ENCODE results near the gene ELAC1. TPM values are rescaled to one million over a fixed set of nuclear protein-coding genes. Genes with fewer than 3 reads are reported as not detected.

Gene ELAC1
- total and polyA plus RNA-seq, 9 donors: 2.5 to 14.3 (median 6.4) TPM

DNA sequence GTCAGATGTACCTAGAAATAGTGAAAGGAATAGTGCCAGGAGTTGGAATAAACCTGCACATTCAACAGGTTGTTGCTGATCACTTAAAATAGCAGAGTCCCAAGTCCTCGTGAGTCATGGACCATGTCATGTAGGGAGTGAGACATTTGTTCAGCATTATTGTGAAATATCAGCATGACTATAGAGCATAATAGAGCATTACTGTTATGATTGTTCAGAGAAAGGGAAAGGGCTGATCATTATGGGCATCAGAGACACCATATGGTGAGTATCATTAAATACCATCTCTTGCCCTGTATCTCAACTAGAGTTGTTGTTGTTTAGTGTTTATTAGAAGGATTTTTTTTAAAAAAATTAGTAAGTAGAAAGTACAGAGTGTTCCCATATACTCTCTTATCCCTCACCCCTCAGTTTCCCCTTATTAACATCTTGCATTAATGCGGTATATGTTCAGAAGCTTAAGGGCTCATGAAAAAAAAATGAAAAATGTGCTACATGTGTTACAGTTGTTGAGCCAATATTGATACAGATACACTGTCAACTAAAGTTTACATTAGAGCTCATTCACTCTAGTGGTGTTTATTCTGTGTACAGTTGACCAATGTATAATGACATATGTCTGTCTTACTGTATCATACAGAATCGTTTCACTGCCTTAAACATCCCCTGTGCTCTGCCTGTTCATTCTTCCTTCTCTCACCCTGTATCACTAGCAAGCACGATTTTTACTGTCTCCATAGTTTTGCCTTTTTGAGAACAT, 5.7 kb downstream of the ELAC1 start:
- intact Hi-C loops (cut with DNase I): no loop called here
- WGBS, 3 donors: 91 to 92% (median 91%) methylated on average over 4 of the region's 4 CpGs
- H3K36me3 ChIP-seq: no peaks in the 10 kb centered on the region
- no peak overlapping the region for H3K4me3 ChIP-seq
- no peaks in the 10 kb centered on the region for H3K9me3 ChIP-seq
- peaks cover 5% of the 10 kb centered on the region for H3K4me1 ChIP-seq (ENCODE audit: insufficient read depth)
- H3K27me3 ChIP-seq: no peaks in the 10 kb centered on the region
- no peak for TF ChIP-seq CTCF (IDR thresholded peaks at IDR 0.05)
- no peak for TF ChIP-seq POLR2A (IDR thresholded peaks at IDR 0.05)
- TF ChIP-seq EP300 (IDR thresholded peaks at IDR 0.05): no peak
- H3K27ac ChIP-seq: no peak overlapping the region
- no peak for DNase-seq

DNA sequence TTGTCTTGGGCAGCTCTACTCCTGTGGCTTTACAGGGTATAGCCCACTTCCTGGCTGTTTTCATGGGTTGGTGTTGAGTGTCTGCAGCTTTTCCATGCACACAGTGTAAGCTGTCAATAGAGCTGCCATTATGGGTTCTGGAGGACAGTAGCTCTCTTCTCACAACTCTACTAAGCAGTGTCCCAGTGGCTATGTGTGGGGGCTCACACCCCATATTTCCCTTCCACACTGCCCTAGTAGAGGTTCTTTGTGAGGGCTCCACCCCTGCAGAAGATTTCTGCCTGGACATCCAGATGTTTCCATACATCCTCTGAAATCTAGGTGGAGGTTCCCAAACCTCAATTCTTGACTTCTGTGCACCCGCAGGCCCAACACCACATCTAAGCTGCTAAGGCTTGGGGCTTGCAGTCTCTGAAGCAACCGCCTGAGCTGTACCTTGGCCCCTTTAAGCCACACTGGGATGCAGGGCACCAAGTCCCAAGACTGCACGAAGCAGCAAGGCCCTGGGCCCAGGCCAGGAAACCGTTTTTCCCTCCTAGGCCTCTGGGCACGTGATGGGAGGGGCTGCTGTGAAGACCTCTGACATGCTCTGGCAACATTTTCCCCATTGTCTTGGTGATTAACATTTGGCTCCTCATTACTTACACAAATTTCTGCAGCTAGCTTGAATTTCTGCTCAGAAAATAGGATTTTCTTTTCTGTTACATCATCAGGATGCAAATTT, 9.4 kb downstream of the ELAC1 start:
- no peak for DNase-seq
- Histone ChIP-seq H3K36me3 (no peaks in the 10 kb centered on the region), H3K4me3 (no peak overlapping the region), H3K4me1 (ENCODE audit: insufficient read depth) (no peaks in the 10 kb centered on the region), H3K27me3 (no peaks in the 10 kb centered on the region), H3K9me3 (no peaks in the 10 kb centered on the region), H3K27ac (no peak overlapping the region)
- 87 to 94% (median 88%) methylated on average over 5 of the region's 5 CpGs for WGBS, 3 donors
- TF ChIP-seq EP300 (IDR thresholded peaks at IDR 0.05) (no peak), CTCF (IDR thresholded peaks at IDR 0.05) (no peak), POLR2A (IDR thresholded peaks at IDR 0.05) (no peak)
- intact Hi-C loops (cut with DNase I): no loop called here

DNA sequence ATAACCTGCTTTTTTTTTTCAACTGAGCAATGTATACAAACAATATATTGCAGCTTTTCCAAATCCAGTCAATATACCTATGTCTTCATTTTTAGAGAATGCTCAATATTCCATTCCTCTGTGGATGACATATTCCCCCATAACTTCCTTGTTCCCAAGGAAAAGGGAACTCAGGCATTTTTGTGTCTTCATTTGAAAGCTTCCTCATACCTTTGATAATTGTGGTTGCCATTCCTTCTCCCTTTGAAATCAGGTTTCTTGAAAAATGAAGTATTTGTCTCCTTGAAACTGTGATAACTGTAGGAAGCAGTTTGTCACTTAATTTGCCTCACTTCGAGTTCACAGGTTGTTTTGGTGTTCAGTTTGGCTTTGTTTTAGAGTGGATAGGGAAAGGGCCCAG, 13.5 kb downstream of the ELAC1 start:
- H3K27ac ChIP-seq: no peak overlapping the region
- H3K4me1 ChIP-seq (ENCODE audit: insufficient read depth): peaks cover 4% of the 10 kb centered on the region
- TF ChIP-seq CTCF (IDR thresholded peaks at IDR 0.05) (no peak), POLR2A (IDR thresholded peaks at IDR 0.05) (no peak), EP300 (IDR thresholded peaks at IDR 0.05) (no peak)
- 34 to 39% (median 36%) methylated on average over 1 of the region's 1 CpG for WGBS, 3 donors
- no peak for DNase-seq
- intact Hi-C loops (cut with DNase I): no loop called here
- no peaks in the 10 kb centered on the region for H3K9me3 ChIP-seq
- H3K36me3 ChIP-seq: no peaks in the 10 kb centered on the region
- no peaks in the 10 kb centered on the region for H3K27me3 ChIP-seq
- H3K4me3 ChIP-seq: no peak overlapping the region

DNA sequence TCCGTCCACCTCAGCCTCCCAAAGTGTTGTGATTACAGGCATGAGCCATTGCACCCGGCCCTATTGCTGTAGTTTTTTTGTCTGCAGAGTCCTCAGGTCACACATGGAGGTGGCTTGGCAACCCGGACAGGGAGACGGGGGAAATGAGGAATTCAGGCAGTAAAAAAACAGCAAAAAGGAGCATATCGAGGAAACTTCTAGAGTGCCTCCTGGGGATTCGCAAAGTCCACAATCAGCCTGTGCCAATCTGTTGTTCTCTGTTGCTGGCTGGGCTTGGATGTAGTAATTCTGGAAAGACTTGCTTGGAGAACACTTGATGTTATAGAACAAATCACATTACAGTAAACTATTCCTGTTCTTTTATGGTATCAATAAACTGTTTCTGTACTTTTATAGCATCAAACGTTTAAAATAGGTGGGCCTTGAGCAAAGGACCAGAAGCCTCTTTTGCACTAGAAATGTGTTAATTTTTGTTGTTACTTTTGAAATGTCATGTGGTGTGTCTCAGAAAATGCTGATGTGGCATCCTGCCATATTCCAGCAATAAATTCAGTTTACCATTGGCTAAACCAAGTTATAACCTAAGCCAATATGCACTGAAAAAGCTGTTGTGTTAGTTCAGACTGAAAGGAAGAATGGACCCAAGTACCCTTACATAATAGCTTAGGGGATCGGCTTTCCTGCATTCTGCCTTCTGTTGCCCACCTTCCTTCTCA, 14.4 kb downstream of the ELAC1 start:
- DNase-seq: no peak
- Histone ChIP-seq H3K4me1 (ENCODE audit: insufficient read depth) (peaks cover 4% of the 10 kb centered on the region), H3K4me3 (no peak overlapping the region), H3K27me3 (no peaks in the 10 kb centered on the region), H3K36me3 (no peaks in the 10 kb centered on the region), H3K27ac (no peak overlapping the region), H3K9me3 (no peaks in the 10 kb centered on the region)
- TF ChIP-seq EP300 (IDR thresholded peaks at IDR 0.05) (no peak), POLR2A (IDR thresholded peaks at IDR 0.05) (no peak), CTCF (IDR thresholded peaks at IDR 0.05) (no peak)
- intact Hi-C loops (cut with DNase I): no loop called here
- 64 to 82% (median 79%) methylated on average over 8 of the region's 8 CpGs for WGBS, 3 donors

Data from ovary (tissue), 9 donors.